ENCODE measurements around the gene PCDH1.
"Not testable (repeated sequence)": the region's sequence is repeated elsewhere in the genome, so short reads cannot be mapped to it uniquely, and the experiment has no call there.

The PCDH1 gene

DNA sequence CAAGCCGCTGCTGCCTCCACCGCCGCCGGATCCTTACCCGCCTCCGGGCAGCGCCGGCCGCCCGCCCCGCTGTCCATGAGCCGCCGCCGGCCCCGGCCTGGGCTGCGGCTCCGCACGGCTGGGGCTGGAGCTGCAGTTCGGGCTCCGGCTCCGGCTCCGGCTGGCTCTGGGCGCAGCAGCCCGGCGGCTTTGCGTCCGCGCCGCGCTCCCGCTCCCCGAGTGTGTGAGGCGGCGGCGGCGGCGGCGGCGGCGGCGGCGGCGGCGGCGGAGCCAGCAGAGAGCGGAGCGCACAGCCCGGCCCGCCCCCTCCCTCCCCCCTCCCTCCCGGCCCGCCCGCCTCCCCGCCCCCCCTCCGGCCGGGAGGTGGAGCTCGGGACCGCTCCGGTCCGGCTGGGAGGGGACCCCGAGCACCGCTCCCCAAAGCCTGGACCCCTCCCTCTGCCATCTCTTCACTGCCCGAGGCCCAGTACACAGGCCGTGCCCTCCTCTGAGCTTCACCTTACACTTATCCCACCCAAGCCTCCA is at the start of gene PCDH1:
Gene PCDH1 (minus strand): TSS at position 225 of the 525 bp plus-strand sequence. CDS start 148 bp downstream, at position 77.
- in situ Hi-C loops (cut with MboI; ENCODE audit: low pct_unique_long_range_greater_than_20kb, low sequenced_read_pairs): no loop called here
- no peak for DNase-seq

- DNase-seq: no peak
These were observed 48.2 kb upstream of the PCDH1 start for GRCh38 chr5:141926434-141926833.

DNA sequence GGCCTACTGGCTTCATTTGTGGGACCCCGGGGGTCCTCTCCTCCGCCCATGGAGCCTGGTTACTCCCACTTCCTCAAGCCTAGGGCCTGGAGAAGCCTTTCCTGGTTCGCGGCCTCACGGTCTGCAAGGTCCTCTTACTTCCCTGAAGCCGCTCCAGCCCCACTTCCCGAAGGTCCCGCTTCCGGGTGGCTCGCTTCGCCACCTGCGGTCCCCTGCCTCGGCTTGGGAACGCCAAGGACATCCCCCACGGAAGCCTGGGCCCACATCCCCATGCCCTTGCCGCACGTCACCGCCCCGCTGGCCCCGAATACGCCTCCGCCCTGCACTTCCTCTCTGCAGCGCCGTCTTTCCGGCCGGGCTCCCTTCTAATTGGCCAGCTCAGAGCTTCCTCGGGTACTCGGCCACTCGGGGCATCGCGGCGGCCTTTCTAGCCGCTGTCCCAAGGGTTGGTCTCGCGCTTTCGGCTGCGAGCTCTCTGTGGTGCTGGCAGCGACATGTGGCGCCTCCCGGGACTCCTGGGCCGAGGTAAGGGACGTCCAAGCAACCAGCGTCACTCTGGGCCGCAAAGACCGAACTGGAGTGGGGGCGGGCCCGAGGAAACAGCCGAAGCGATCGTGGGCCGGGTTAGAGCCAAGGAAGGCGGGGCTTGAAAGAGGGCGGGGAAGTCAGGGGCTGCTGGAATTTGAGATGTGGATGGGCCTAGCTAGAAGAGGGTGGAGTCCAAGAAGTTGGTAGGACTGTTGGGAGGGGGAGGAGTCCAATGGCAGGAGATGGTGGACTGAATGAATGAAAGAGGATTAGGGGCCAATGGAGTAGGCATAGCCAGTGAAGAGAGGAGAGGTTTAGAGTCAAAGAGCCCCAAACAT is 45.5 kb upstream of the PCDH1 start, which contains the start of gene DELE1:
Gene DELE1 (plus strand): TSS at position 424 of the 866 bp plus-strand sequence. CDS start 71 bp downstream, at position 495.
- in situ Hi-C loops (cut with MboI; ENCODE audit: low pct_unique_long_range_greater_than_20kb, low sequenced_read_pairs): no loop called here
- DNase-seq: peak; percentile 97

More at GRCh38 chr5:141926434-141926833, 48.2 kb upstream of the PCDH1 start:
- in situ Hi-C loops (cut with MboI; ENCODE audit: low pct_unique_long_range_greater_than_20kb, low sequenced_read_pairs): no loop called here

GRCh38 chr5:141922827-141923447 is 44.7 kb upstream of the PCDH1 start:
- in situ Hi-C loops (cut with MboI; ENCODE audit: low pct_unique_long_range_greater_than_20kb, low sequenced_read_pairs): not testable (repeated sequence)

GRCh38 chr5:141920771-141921170 is 42.6 kb upstream of the PCDH1 start:
- DNase-seq: no peak
- in situ Hi-C loops (cut with MboI; ENCODE audit: low pct_unique_long_range_greater_than_20kb, low sequenced_read_pairs): no loop called here

More at GRCh38 chr5:141922827-141923447, 44.7 kb upstream of the PCDH1 start:
- not testable (repeated sequence) for DNase-seq

GRCh38 chr5:141919218-141920119 is 41.3 kb upstream of the PCDH1 start:
- in situ Hi-C loops (cut with MboI; ENCODE audit: low pct_unique_long_range_greater_than_20kb, low sequenced_read_pairs): no loop called here
- DNase-seq: no peak

GRCh38 chr5:141917760-141918159 is 39.5 kb upstream of the PCDH1 start:
- no peak for DNase-seq
- in situ Hi-C loops (cut with MboI; ENCODE audit: low pct_unique_long_range_greater_than_20kb, low sequenced_read_pairs): no loop called here

DNA sequence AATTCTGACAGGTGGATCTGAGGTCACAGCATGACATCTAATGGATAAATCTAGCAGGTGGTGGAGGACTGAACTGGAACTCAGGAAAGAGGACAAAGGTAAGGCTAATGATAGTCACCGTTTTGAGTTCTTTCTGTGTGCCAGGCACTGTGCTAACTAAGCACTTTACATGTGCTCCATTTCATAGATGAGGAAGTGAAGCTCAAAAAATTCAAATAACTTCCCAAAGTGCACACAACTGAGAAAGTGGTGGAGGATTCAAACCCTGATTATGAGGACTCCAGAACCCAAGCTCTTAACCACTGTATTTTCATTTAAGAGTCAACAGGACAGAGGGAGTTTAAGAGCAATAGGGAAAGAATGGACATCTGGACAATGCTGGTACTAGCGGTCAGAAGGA is 38.3 kb upstream of the PCDH1 start:
- in situ Hi-C loops (cut with MboI; ENCODE audit: low pct_unique_long_range_greater_than_20kb, low sequenced_read_pairs): no loop called here
- DNase-seq: no peak

- DNase-seq: no peak
- in situ Hi-C loops (cut with MboI; ENCODE audit: low pct_unique_long_range_greater_than_20kb, low sequenced_read_pairs): no loop called here
These were observed 37.7 kb upstream of the PCDH1 start for GRCh38 chr5:141915881-141916336.

DNA sequence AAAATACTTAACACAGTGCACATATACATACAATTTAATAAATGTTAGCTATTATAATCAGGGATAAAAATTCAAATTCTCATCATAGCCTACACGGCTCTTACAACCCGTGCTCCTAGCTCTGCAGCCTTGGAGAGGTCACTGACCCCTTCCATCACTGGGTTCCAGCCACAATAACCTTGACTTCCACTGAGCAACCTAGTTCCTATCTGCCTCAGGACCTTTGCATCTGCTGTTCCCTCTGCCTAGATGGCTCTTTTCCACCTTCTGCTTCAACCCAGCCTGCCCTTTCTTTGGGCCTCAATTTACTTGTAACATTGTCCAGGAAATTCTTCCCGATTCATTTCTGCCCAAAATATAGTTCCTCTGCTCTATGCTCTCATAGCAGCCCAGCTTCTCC is 36.6 kb upstream of the PCDH1 start:
- in situ Hi-C loops (cut with MboI; ENCODE audit: low pct_unique_long_range_greater_than_20kb, low sequenced_read_pairs): no loop called here
- no peak for DNase-seq

DNA sequence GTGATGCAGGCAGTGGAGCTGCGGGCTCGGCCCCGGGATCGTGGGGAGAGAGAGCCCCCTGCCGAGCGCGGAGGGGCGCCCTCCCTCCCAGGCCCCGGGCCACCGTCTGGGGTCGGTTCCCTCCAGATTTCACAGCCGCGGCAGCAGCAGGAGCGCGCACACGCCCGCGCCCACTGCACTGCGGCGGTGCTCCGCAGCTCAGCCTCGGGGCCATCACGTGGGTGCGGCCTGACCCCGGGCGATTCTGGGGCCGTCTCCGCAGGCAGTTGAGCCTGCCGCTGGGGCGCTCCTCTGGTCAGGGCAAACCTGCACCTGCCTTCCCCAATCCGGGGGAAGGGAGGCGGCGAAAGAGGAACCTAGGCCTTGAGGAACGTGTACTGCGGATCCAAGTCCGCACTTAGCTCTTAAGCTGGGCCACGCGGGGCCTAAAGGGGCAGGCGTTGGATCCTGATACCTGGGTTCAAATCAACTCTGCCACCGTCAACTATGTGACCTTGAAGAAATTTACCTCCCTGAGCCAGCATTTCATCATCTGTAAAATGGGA is 36.1 kb upstream of the PCDH1 start:
- peak; percentile 79 for DNase-seq
- in situ Hi-C loops (cut with MboI; ENCODE audit: low pct_unique_long_range_greater_than_20kb, low sequenced_read_pairs): no loop called here

DNA sequence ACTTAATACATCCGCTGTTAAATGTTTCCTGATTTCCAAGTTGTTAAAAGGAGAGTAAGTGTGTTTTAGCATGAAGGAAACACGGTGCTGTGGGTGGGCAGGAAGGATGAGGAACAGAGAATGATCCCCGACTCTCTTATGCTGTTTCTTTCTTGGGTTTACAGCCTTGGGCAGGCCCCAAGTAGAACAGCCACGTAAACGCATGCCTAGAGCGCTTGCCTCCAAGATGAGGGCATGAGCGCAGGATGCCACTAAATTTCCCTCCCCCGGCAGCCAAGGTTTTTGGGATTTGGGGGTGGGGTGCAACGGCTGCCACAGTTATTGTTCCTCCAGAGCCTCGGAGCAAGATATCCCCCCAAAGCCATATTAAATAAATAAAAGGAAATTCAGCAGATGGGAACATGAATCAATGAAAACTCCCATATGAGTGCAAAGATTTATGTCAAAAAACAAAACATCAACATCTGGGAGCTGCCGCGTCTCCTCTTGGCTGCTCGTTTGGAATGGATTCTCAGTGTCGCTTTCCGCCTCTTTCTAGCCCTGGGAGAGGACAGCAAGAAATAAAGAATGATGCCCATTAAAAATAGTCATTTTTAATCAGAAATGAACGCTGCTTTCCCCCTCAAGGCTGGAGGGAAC is 35.5 kb upstream of the PCDH1 start:
- no peak for DNase-seq

GRCh38 chr5:141910271-141910673 is 32.1 kb upstream of the PCDH1 start:
- DNase-seq: no peak
- in situ Hi-C loops (cut with MboI; ENCODE audit: low pct_unique_long_range_greater_than_20kb, low sequenced_read_pairs): no loop called here

More for the DNA sequence above, 35.5 kb upstream of the PCDH1 start:
- in situ Hi-C loops (cut with MboI; ENCODE audit: low pct_unique_long_range_greater_than_20kb, low sequenced_read_pairs): no loop called here

DNA sequence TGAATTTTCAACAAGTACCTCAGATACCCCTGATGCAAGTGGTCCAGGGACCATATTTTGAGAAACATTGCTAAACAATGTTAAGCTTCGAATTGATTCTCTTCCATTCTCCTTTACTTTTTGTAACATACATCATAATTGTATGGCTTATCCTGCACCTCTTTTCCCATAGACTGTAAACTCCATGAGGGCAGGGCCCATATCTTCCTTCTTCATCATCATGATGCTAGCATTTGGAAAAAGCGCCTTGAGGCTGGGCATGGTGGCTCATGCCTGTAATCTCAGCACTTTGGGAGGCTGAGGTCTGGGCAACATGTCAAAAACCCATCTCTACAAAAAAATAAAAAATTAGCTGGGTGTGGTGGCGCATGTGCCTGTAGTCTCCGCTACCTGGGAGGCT is 31.0 kb upstream of the PCDH1 start:
- DNase-seq: no peak
- in situ Hi-C loops (cut with MboI; ENCODE audit: low pct_unique_long_range_greater_than_20kb, low sequenced_read_pairs): no loop called here

DNA sequence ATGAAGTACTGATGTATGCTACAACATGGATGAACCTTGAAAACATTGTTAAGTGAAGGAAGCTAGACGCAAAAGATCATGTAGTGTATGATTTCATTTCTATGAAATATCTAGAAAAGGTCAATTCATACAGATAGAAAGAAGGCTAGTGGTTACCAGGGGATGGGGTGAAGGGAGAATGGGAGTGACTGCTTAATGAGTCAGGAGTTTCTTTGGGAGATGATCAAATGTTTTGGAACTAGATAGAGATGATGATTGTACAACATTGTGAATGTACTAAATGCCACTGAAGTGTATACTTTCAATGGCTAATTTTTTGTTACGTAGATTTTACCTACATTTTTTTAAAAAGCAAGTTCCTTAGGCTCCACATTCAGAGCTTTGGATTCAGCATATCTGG is 30.6 kb upstream of the PCDH1 start:
- no peak for DNase-seq

GRCh38 chr5:141906972-141907371 is 28.8 kb upstream of the PCDH1 start:
- DNase-seq: no peak
- in situ Hi-C loops (cut with MboI; ENCODE audit: low pct_unique_long_range_greater_than_20kb, low sequenced_read_pairs): no loop called here

More for the DNA sequence above, 30.6 kb upstream of the PCDH1 start:
- in situ Hi-C loops (cut with MboI; ENCODE audit: low pct_unique_long_range_greater_than_20kb, low sequenced_read_pairs): no loop called here

DNA sequence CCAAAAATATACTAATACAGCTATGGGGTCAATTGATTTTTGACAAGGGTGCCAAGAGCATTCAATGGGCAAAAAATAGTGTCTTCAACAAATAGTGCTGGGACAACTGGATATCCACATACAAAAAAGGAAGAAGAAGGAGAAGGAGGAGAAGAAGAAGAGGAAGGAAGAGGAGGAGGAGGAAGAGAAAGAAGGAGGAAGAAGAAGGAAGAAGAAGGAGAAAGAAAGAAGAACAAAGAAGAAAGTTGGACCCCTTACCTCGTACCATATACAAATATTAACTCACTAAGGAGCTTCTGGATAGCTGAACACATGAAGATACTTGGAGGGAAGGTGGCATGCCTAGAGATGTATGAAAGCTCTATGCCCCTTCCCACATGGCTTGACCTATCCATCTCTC is 28.3 kb upstream of the PCDH1 start:
- no peak for DNase-seq
- in situ Hi-C loops (cut with MboI; ENCODE audit: low pct_unique_long_range_greater_than_20kb, low sequenced_read_pairs): no loop called here

DNA sequence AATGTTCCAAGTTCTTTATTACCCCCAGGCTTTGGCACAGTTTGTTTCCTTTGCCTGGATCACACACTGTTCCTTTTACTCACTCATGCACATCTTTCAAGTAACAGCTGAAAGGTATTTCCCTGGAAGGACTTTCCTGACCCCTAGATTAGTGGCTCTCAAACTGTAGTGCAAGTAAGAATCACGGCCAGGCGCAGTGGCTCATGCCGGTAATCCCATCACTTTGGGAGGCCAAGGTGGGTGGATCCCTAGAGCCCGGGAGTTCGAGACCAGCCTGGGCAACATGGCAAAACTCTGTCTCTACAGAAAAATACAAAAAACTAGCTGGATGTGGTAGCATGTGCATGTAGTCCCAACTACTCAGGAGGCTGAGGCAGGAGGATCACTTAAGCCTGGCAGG is 26.3 kb upstream of the PCDH1 start:
- in situ Hi-C loops (cut with MboI; ENCODE audit: low pct_unique_long_range_greater_than_20kb, low sequenced_read_pairs): no loop called here
- DNase-seq: no peak

Data from KBM-7 (cell line).